Activated naive CD8-positive, alpha-beta T cell treated with anti-CD3 and anti-CD28 coated beads, Interleukin-2, amount 50 U/mL, for 24 hours (primary cell): ENCODE results near the gene PHLDA2.

Experiments
- ATAC-seq: fragments of 150-1000 bp; cut with Tn5 transposase; one replicate; pipeline ENCODE4 v1.10.0; 2021
- DNase-seq: peaks from one replicate; pipeline ENCODE4 v3.0.0; 2021
- H3K27ac Mint-ChIP-seq: one replicate; pipeline ENCODE4 v1.8.0; 2021; ENCODE audit warnings: mild to moderate bottlenecking, mixed read lengths
- H3K27me3 Mint-ChIP-seq: one replicate; pipeline ENCODE4 v1.8.0; 2021; ENCODE audit warnings: mixed read lengths
- H3K36me3 Mint-ChIP-seq: one replicate; pipeline ENCODE4 v1.8.0; 2021; ENCODE audit warnings: low read depth, mixed read lengths
- H3K4me1 Mint-ChIP-seq: one replicate; pipeline ENCODE4 v1.8.0; 2021; ENCODE audit warnings: mixed read lengths
- H3K4me3 Mint-ChIP-seq: one replicate; pipeline ENCODE4 v1.8.0; 2021; ENCODE audit warnings: mild to moderate bottlenecking, moderate library complexity, mixed read lengths
- H3K9me3 Mint-ChIP-seq: one replicate; pipeline ENCODE4 v1.8.0; 2021; ENCODE audit warnings: mixed read lengths

The PHLDA2 gene, protein sequence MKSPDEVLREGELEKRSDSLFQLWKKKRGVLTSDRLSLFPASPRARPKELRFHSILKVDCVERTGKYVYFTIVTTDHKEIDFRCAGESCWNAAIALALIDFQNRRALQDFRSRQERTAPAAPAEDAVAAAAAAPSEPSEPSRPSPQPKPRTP

DNA sequence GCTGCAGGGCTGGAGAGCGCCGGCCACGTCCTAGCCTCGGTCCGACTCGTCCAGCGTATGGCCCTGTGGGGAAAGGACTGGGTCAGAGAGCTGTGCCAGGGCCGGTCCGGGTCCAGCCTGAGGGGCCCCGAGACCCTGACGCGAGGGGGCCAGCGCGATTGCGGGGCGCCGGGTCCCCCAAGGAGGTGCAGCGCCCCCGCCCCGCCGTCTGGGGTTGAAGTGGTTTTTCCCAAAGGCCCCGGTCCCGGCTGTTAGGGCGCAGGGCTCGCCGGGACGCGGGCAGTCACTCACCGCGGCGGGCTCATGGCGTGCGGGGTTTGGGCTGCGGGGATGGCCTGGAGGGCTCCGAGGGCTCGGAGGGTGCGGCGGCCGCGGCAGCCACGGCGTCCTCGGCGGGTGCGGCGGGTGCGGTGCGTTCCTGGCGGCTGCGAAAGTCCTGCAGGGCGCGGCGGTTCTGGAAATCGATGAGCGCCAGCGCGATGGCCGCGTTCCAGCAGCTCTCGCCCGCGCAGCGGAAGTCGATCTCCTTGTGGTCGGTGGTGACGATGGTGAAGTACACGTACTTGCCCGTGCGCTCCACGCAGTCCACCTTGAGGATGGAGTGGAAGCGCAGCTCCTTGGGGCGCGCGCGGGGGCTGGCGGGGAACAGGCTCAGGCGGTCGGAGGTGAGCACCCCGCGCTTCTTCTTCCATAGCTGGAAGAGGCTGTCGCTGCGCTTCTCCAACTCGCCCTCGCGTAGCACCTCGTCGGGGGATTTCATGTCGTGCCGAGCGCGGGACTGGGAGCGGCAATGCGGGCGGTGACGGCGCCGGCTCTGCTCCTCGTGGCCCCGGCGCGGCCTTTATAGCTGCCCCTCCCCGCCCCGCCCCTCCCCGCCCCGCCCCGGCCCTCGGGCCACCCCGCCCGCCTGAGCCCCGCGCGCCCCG is at the start of gene PHLDA2:
Gene PHLDA2, minus strand, starts transcription at position 816 of the 926 bp plus-strand sequence. Its CDS starts 56 bp downstream, at position 760.
- H3K27ac Mint-ChIP-seq = peak within 1 kb of the TSS; percentile 70
- peaks cover 35% of the 10 kb centered on the region for H3K4me1 Mint-ChIP-seq
- peak; percentile 17 for ATAC-seq
- H3K4me3 Mint-ChIP-seq = peak within 1 kb of the TSS; percentile 77
- peaks cover 23% of the 10 kb centered on the region for H3K27me3 Mint-ChIP-seq
- no peaks in the 10 kb centered on the region for H3K36me3 Mint-ChIP-seq
- no peaks in the 10 kb centered on the region for H3K9me3 Mint-ChIP-seq
- DNase-seq = peak; percentile 70

DNA sequence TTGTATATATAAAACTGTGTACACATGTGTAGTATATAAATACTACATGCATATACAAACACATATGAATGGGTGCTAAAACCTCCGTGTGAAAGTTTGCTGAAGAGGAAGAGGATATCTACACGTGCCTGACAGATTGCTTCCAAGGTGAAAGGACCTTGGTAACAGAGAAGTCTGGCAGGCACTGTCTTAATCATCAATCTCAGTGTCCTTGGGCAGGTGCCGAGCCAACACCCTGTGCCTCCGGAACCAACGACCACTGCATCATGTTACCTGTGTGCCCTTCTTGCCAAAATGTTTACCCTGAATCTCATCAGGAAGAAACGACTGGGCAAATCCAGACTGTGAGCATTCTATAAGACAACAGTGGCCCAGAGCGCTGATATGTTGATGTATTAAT is 47.9 kb upstream of the PHLDA2 start:
- peaks cover 44% of the 10 kb centered on the region for H3K4me1 Mint-ChIP-seq
- DNase-seq (no peak), ATAC-seq (no peak)
- H3K9me3 Mint-ChIP-seq = no peaks in the 10 kb centered on the region
- no peaks in the 10 kb centered on the region for H3K27me3 Mint-ChIP-seq
- H3K27ac Mint-ChIP-seq = peak overlapping the region; percentile 9
- no peak overlapping the region for H3K4me3 Mint-ChIP-seq
- H3K36me3 Mint-ChIP-seq = peaks cover 55% of the 10 kb centered on the region

DNA sequence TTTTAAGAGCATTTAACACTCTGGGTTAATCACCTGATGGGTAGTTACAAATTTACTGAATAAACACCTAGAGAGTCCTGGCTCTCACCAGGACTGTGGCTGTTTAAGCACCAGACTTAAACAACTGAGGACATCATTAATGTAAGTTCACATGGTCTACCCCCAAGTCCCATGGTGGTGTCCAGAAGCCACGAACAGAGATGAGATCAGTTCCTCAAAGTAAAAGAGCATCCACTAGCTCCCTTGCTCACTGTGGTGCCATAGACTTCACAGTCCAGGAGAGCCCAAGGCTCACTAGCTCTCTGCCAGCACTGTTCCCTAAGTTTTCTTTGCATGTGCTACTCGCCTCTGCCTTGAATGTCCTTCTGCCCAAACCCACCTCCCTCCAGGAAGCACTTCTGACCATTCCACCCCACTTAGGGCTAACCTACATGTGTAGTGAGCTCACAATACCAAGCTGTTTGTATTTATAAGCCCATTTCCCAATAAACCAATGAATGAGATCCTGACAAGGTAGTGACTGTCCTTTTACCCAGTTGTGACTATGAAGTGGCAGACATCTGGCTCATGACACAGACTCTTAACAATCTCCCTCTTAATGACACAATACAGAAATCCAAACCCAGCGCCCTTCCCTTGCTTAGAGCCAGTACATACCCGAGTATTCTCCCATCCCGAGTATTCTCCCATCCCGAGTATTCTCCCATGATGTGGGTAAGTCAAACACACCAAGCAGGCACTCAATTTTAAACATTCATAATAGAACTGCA is 47.3 kb upstream of the PHLDA2 start:
- Mint-ChIP-seq H3K4me3 (no peak overlapping the region), H3K27me3 (no peaks in the 10 kb centered on the region), H3K27ac (no peak overlapping the region), H3K4me1 (peaks cover 38% of the 10 kb centered on the region), H3K36me3 (peaks cover 57% of the 10 kb centered on the region), H3K9me3 (no peaks in the 10 kb centered on the region)
- DNase-seq = no peak
- ATAC-seq = no peak

DNA sequence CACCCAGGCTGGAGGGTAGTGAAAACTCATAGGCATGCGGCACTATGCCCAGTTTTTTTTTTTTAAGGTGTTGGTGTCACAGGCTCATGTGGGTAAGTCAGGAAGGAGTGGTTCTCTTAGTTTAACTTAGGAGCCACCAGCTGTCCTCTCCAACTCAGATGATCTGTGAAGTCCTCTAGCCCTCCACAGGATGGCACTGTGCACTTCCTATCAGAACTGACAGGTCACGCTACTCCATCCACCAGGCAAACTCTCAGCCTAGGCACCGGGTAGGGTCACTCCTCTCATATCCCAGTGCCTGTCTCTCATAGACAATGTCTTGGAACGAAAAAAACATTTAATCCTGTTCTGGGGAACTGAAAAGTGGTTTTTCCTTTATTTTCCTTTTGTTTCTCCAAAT is 46.4 kb upstream of the PHLDA2 start:
- H3K27ac Mint-ChIP-seq = no peak overlapping the region
- H3K36me3 Mint-ChIP-seq = peaks cover 65% of the 10 kb centered on the region
- peaks cover 34% of the 10 kb centered on the region for H3K4me1 Mint-ChIP-seq
- no peak overlapping the region for H3K4me3 Mint-ChIP-seq
- no peaks in the 10 kb centered on the region for H3K9me3 Mint-ChIP-seq
- ATAC-seq (peak; percentile 79), DNase-seq (peak; percentile 32)
- H3K27me3 Mint-ChIP-seq = no peaks in the 10 kb centered on the region

DNA sequence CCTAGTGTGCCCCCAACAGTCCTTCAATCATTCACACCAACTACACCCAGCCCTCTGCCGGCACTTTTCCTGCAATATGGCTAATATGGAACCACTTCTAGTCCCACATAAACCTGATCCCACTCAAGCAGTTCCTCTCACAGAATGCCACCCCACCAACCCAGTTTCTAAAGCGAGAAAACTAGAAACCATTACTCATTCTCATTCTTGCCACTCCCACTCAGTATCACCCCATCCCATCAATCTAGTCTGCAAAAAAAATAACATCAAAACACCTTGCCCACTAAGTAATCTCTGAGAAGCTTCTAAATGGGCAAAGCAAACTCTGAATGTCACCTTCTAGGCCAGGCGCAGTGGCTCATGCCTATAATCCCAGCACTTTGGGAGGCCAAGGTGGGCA is 45.1 kb upstream of the PHLDA2 start:
- no peak overlapping the region for H3K4me3 Mint-ChIP-seq
- no peaks in the 10 kb centered on the region for H3K27me3 Mint-ChIP-seq
- H3K27ac Mint-ChIP-seq = peak overlapping the region; percentile 48
- H3K4me1 Mint-ChIP-seq = peaks cover 34% of the 10 kb centered on the region
- DNase-seq (no peak), ATAC-seq (no peak)
- H3K9me3 Mint-ChIP-seq = no peaks in the 10 kb centered on the region
- H3K36me3 Mint-ChIP-seq = peaks cover 77% of the 10 kb centered on the region

DNA sequence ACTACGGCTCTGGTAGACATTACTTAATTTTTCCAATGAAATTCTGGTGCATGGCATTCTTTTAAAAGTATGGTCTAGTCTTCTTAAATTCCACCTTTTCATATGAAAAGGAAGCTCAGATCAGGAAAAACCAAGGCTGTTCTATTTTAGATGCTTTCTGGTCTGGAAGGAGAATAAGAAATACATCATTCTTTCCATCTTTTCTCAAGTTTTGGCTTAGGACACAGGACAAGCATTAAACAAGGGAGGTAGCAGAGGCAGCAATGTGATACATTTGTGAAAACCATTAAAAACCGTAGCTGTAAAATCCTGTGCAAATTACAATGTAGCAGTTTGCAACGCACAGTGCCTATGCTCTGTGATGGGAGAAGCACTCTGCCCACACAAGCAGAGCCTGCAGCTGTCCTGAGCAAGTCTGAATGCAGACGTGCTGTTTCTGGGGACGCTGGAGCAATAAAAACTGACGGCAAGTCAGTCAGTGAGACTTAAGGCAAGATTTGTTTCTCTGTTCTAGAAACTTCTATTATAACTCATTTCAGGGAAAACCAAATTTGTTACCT is 39.2 kb upstream of the PHLDA2 start:
- no peak for DNase-seq
- Mint-ChIP-seq H3K27ac (no peak overlapping the region), H3K27me3 (no peaks in the 10 kb centered on the region), H3K9me3 (no peaks in the 10 kb centered on the region), H3K36me3 (peaks cover 88% of the 10 kb centered on the region), H3K4me1 (peaks cover 12% of the 10 kb centered on the region), H3K4me3 (no peak overlapping the region)
- no peak for ATAC-seq

DNA sequence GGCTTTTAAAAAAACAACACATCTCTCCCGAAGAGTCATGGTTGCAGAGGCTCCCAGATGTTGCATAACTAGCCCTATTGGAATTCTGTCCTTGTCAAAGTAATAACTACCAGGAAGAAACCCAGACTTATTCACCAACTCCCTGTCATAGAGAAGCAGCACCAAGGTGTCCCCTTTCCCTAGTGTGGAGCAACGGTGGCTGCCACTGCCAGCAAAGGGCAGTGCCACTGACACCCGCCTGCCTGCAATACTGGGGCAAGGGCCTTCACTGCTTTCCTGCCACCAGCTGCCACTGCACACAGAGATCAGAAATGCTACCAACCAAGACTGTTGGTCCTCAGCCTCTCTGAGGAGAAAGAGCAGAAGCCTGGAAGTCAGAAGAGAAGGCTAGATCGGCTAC is 35.6 kb upstream of the PHLDA2 start:
- ATAC-seq (no peak), DNase-seq (no peak)
- Mint-ChIP-seq H3K4me1 (peaks cover 21% of the 10 kb centered on the region), H3K4me3 (no peak overlapping the region), H3K36me3 (peaks cover 84% of the 10 kb centered on the region), H3K27me3 (no peaks in the 10 kb centered on the region), H3K9me3 (no peaks in the 10 kb centered on the region), H3K27ac (no peak overlapping the region)

DNA sequence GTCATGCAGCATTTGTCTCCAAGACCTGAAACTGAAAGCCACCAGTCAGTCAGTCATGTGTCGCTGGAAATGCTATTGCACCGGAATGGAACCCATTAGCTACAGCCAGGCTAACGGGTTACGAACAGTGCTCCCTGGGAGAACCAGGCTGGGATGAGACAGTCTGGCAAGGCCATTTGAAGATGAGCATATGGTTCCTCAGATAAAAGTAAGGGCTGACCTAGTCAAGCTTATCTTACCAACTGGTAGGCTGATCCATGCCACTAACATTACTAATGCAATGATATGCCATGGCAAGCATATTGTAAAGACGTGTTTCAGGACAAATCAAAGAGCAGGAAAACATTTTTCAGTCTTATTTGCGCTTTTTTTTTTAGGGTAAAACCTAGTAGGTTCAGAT is 34.5 kb upstream of the PHLDA2 start:
- Mint-ChIP-seq H3K4me3 (no peak overlapping the region), H3K4me1 (peaks cover 21% of the 10 kb centered on the region), H3K36me3 (peaks cover 84% of the 10 kb centered on the region), H3K27me3 (no peaks in the 10 kb centered on the region), H3K9me3 (no peaks in the 10 kb centered on the region), H3K27ac (no peak overlapping the region)
- no peak for DNase-seq
- no peak for ATAC-seq

DNA sequence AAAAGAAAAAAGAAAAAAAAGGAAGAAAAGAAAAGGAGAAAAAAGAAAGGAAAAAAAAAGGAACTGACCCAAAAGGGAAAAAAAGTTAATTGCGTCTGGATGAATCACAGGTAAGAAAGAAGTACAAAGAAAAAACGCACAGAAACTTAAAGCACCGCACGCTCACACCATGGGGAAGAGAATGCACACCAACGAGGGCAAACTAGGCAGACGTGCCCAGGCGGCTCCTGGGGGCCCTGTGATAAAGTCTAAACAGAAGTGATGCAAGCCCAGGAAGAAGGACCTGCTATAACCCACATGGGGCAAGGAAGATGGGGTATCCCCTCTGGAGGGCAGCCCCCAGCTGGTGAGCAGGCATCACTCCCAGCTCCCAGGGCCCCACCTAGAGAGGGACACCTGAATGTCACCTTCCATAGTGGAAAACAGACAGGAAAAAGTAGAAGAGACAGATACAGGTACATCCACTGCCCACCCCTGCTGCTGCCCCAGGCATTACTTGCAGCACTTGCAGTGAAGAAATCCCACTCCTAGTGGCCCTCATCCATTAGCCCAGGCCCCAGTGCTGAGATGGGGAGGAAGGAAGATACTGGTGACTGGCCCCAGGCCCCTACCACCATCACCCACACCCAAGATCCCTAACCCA is 34.0 kb upstream of the PHLDA2 start:
- DNase-seq (no peak), ATAC-seq (no peak)
- H3K4me1 Mint-ChIP-seq = peaks cover 21% of the 10 kb centered on the region
- no peak overlapping the region for H3K4me3 Mint-ChIP-seq
- peaks cover 84% of the 10 kb centered on the region for H3K36me3 Mint-ChIP-seq
- no peaks in the 10 kb centered on the region for H3K9me3 Mint-ChIP-seq
- no peaks in the 10 kb centered on the region for H3K27me3 Mint-ChIP-seq
- no peak overlapping the region for H3K27ac Mint-ChIP-seq

DNA sequence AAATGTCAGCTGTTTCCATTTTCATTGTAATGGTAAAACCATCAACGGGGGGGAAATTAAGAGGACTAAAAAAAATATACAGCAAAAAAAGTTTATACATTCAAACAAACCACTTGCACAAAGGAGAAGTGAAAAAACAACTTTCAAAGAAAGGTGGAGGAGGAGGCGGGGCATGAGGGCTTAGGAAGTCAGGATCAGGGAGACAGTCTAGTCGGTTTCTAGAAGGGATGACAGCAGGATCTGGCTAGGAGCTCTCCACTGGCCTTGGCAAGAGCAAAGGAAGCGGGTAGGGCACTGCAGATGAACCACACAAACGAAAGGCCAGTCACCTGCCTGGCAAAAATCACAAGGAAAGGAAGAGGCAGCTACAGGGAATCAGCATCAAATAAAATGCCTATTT is 31.9 kb upstream of the PHLDA2 start:
- ATAC-seq = no peak
- no peak for DNase-seq
- Mint-ChIP-seq H3K4me1 (peaks cover 16% of the 10 kb centered on the region), H3K4me3 (no peak overlapping the region), H3K27ac (no peak overlapping the region), H3K27me3 (no peaks in the 10 kb centered on the region), H3K9me3 (no peaks in the 10 kb centered on the region), H3K36me3 (peaks cover 78% of the 10 kb centered on the region)

DNA sequence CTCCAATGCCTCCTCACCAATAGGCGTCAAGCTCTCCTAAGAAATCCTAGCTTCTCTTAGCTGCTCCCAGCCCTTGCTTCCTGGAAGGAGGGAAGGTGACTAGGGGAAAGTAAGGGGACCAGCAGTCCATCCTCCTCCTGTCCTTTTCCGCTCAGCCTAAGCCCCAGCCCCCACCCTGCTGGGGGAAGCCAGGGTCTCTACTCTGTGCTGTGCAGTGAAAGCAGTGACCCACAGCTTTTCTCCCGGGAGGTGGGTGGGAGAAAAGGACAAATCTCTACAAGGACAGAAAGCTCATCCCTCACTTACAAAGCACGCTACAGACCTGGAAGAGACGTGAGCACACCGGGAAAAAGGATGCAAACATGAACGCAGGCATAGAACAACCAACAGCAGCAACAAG is 30.9 kb upstream of the PHLDA2 start:
- H3K4me1 Mint-ChIP-seq = peaks cover 22% of the 10 kb centered on the region
- H3K9me3 Mint-ChIP-seq = no peaks in the 10 kb centered on the region
- peaks cover 79% of the 10 kb centered on the region for H3K36me3 Mint-ChIP-seq
- no peak for ATAC-seq
- DNase-seq = no peak
- no peak overlapping the region for H3K27ac Mint-ChIP-seq
- H3K4me3 Mint-ChIP-seq = no peak overlapping the region
- no peaks in the 10 kb centered on the region for H3K27me3 Mint-ChIP-seq

DNA sequence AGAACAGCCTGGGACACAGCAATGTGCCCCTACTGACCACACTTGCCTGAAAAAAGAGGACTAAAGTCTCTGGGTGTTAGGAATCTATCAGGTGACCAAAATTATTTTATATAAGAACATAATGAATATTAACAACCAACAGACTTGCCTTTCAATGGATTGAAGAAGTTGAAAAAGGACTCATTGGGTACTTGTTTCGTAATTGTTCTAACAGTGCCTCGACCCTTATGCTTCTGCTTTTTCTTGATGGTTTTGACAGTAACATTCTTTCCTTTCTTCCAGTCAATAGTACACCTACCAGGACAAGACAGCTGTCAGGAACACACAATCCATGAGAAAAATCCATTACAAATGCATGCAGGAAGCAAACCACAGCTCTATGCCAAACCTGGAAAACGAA is 29.0 kb upstream of the PHLDA2 start:
- Mint-ChIP-seq H3K4me1 (peaks cover 22% of the 10 kb centered on the region), H3K27me3 (no peaks in the 10 kb centered on the region), H3K9me3 (no peaks in the 10 kb centered on the region), H3K36me3 (peaks cover 77% of the 10 kb centered on the region), H3K4me3 (no peak overlapping the region), H3K27ac (no peak overlapping the region)
- DNase-seq (no peak), ATAC-seq (no peak)

DNA sequence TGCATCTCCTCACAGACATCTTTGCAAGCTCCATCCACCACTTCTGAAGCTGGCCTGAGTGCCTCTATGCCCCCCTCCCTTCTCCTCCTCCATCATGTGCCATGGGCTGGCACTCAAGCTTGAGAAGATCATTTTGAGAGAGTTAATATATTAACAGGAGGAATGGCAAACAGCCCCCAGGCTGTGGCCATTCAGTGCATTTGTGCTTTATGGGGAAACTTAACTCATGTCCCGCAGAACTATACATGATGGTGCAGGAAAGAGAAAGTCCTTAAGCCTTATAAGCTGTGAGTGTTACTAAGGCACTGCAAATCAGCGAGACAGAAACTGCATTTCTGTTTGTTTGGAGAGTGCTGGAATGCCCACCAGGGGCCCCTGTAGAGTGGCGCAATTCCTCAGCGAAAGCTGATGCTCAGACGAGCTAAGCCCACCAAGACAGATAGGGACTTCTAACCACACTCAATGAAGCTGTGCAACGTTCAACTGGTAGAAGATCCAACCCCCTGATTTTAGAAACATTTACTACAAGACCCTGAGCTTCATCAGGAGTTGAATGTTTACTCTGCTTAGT is 26.8 kb upstream of the PHLDA2 start:
- DNase-seq = no peak
- Mint-ChIP-seq H3K9me3 (no peaks in the 10 kb centered on the region), H3K36me3 (peaks cover 81% of the 10 kb centered on the region), H3K4me3 (no peak overlapping the region), H3K4me1 (peaks cover 34% of the 10 kb centered on the region), H3K27me3 (no peaks in the 10 kb centered on the region), H3K27ac (peak overlapping the region; percentile 44)
- ATAC-seq = no peak

DNA sequence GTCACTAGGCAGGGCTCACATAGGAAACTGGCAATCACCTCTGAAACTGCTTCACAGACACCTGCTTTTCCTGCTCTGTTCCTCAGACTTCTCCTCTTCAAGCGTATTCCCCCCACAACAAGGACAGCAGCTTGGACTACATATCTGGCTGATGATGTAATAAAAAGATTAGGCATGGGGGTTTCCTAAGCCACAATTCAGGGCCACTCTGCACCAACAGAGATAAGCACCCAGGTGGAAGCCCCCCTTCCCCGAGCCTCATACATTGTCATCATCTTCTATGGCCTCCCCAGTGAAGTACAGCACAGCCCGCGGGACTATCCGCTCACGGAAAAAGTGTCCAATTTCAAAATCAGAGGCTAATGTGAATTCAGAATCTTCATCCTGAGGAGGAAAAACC is 25.0 kb upstream of the PHLDA2 start:
- Mint-ChIP-seq H3K9me3 (no peaks in the 10 kb centered on the region), H3K4me1 (peaks cover 43% of the 10 kb centered on the region), H3K27ac (peak overlapping the region; percentile 23), H3K27me3 (no peaks in the 10 kb centered on the region), H3K4me3 (no peak overlapping the region), H3K36me3 (peaks cover 79% of the 10 kb centered on the region)
- ATAC-seq (no peak), DNase-seq (no peak)
